GM18507 (cell line): ENCODE data around the gene CD300E.

ENCODE experiments used
- DNase-seq: peaks from one replicate; pipeline ENCODE4 v3.0.0; 2011; ENCODE audit warnings: low read depth; ENCODE audit not compliant: insufficient read length; ENCODE audit errors: extremely low spot score
- FAIRE-seq: peaks from 2 replicates; lab custom pipeline; 2011; peaks lifted over from hg19 to GRCh38; lab: Jason Lieb, UNC

CD300E gene

GRCh38 chr17:74573169-74573568 is 50.4 kb downstream of the CD300E start:
- FAIRE-seq: no peak
- no peak for DNase-seq

- FAIRE-seq (no peak), DNase-seq (no peak)
These were observed 51.8 kb downstream of the CD300E start for GRCh38 chr17:74571621-74572270.

GRCh38 chr17:74569020-74570003 is 54.2 kb downstream of the CD300E start:
- no peak for DNase-seq

GRCh38 chr17:74568106-74568873 is 55.2 kb downstream of the CD300E start:
- FAIRE-seq: peak; percentile 45
- no peak for DNase-seq

More at GRCh38 chr17:74569020-74570003, 54.2 kb downstream of the CD300E start:
- no peak for FAIRE-seq

- DNase-seq: no peak
- no peak for FAIRE-seq
These were observed 56.1 kb downstream of the CD300E start, which contains the start of gene CD300H for GRCh38 chr17:74567397-74567796. Gene CD300H (minus strand): TSS chr17:74567509.

- no peak for DNase-seq
- peak; percentile 74 for FAIRE-seq
These were observed 57.3 kb downstream of the CD300E start for GRCh38 chr17:74566132-74566753.

- no peak for FAIRE-seq
These were observed 58.4 kb downstream of the CD300E start for GRCh38 chr17:74565126-74565525.

GRCh38 chr17:74563358-74563757 is 60.2 kb downstream of the CD300E start:
- no peak for FAIRE-seq
- DNase-seq: no peak

More at GRCh38 chr17:74565126-74565525, 58.4 kb downstream of the CD300E start:
- DNase-seq: no peak

GRCh38 chr17:74561586-74561985 is 62.0 kb downstream of the CD300E start:
- FAIRE-seq: no peak
- DNase-seq: no peak
